HS-5 (cell line): ENCODE results near the gene NACC1.

Experiments used
- DNase-seq: peaks from one replicate; pipeline ENCODE4 v3.0.0-alpha.2; 2012; ENCODE audit warnings: low read depth

NACC1 gene

GRCh38 chr19:13117772-13118423, at the start of gene NACC1:
NACC1 (plus strand) TSS chr19:13118264; CDS start chr19:13135208, 16,944 bp downstream.
- no peak for DNase-seq

GRCh38 chr19:13069415-13070359, 48.4 kb upstream of the NACC1 start:
- no peak for DNase-seq

- no peak for DNase-seq
Observed at GRCh38 chr19:13070425-13071140, 47.5 kb upstream of the NACC1 start.

- DNase-seq = no peak
Observed at GRCh38 chr19:13071444-13072187, 46.4 kb upstream of the NACC1 start.

GRCh38 chr19:13072188-13072908, 45.7 kb upstream of the NACC1 start:
- DNase-seq = no peak

- no peak for DNase-seq
Observed at GRCh38 chr19:13073263-13073662, 44.8 kb upstream of the NACC1 start.

GRCh38 chr19:13074378-13074777, 43.7 kb upstream of the NACC1 start:
- no peak for DNase-seq

GRCh38 chr19:13076320-13076719, 41.7 kb upstream of the NACC1 start:
- DNase-seq = no peak

GRCh38 chr19:13076787-13077186, 41.3 kb upstream of the NACC1 start:
- DNase-seq = no peak

- DNase-seq = no peak
Observed at GRCh38 chr19:13077240-13077639, 40.8 kb upstream of the NACC1 start.

- DNase-seq = no peak
Observed at GRCh38 chr19:13078381-13078780, 39.7 kb upstream of the NACC1 start.

- no peak for DNase-seq
Observed at GRCh38 chr19:13078897-13079541, 39.0 kb upstream of the NACC1 start.

GRCh38 chr19:13079542-13079986, 38.5 kb upstream of the NACC1 start:
- no peak for DNase-seq

- DNase-seq = no peak
Observed at GRCh38 chr19:13082192-13083007, 35.7 kb upstream of the NACC1 start.

GRCh38 chr19:13083008-13083404, 35.1 kb upstream of the NACC1 start:
- DNase-seq = no peak

GRCh38 chr19:13083627-13084026, 34.4 kb upstream of the NACC1 start:
- no peak for DNase-seq

GRCh38 chr19:13085666-13086065, 32.4 kb upstream of the NACC1 start:
- no peak for DNase-seq

GRCh38 chr19:13086341-13086740, 31.7 kb upstream of the NACC1 start:
- no peak for DNase-seq

GRCh38 chr19:13087295-13087694, 30.8 kb upstream of the NACC1 start:
- DNase-seq = no peak
